ENCODE data around the gene WSCD1.

Gene WSCD1

DNA sequence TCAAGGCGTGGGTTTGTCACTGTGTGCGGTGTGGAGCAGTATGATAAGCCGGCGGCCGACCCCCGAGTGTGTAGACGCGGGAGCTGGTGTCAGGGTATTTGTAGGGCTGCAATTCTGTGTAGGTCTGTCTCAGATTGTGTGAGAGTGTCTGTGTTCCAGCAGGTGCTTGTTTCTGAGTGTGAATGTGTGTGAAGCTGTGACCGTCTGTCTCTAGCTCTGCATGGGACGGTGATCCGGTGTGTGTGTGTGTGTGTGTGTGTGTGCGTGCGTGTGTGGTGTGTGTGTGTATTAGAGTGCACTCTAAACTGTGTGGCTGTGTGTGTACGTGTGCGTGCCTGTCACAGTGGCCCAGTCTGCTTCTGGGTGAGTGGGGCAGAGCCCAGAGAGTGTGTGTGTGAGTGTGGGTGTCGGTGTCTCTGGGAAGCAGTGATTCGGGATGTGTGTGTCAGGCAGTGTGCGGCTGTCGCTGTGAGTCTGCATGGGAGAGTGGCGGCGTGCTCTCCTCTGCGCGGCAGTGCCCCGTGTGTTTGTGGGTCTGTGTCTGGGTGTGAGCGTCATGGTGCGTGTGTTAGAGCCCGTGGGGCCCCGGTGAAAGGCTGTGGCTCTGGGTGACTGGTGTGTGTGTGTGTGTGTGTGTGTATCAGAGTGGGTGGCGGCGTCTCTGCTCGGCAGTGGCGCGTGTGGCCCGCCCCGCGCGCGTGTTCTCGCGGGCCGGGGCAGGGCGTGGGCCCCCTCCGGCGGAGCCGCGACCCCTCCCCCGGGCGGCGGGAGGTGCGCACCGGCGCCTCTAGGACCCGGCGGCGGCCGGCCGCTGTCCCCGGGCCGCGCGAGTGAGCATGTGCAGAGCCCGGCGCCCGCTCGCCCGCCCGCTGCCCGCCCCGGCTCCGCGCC is at the start of gene WSCD1:
Gene WSCD1, plus strand, starts transcription at position 841 of the 891 bp plus-strand sequence. CDS start 10,280 bp downstream, outside the sequence.
- DNase-seq = no peak

DNA sequence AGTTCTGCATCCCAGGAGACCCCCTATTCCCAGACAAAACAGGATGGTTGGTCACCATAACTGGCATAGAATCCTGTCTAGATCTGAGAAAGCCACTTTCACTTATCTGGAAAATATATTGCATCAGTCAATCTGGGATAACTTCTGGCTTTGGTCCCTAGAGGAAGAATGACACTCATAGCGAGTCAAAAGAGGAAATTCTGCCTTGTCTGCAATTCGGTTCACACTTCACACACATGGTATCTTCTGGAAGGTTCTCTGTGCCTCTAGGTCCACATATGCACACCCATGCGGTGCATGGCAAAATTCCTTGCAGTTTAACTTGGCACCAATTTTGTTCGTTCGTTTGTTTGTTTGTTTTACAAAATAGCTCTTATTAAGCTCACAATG is 49.2 kb upstream of the WSCD1 start:
- no peak for DNase-seq

DNA sequence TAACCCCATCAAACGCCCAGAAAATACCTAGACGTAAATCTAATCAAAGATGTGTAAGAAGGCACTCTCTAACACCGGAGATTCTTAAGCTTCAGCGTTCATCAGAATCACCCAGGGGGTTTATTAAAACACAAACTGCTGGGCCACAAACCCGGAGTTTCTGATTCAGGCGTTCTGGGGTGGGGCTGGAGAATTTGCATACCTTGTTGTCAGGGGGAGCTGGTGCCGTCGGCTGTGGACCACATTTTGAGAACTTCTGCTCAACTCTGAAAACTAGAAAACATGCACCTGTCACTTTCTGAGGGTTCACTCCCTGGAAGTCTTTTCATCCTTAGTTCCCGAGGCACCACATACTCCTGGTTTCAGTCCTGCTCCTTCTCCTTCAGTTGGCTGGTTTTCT is 48.6 kb upstream of the WSCD1 start:
- DNase-seq = no peak

DNA sequence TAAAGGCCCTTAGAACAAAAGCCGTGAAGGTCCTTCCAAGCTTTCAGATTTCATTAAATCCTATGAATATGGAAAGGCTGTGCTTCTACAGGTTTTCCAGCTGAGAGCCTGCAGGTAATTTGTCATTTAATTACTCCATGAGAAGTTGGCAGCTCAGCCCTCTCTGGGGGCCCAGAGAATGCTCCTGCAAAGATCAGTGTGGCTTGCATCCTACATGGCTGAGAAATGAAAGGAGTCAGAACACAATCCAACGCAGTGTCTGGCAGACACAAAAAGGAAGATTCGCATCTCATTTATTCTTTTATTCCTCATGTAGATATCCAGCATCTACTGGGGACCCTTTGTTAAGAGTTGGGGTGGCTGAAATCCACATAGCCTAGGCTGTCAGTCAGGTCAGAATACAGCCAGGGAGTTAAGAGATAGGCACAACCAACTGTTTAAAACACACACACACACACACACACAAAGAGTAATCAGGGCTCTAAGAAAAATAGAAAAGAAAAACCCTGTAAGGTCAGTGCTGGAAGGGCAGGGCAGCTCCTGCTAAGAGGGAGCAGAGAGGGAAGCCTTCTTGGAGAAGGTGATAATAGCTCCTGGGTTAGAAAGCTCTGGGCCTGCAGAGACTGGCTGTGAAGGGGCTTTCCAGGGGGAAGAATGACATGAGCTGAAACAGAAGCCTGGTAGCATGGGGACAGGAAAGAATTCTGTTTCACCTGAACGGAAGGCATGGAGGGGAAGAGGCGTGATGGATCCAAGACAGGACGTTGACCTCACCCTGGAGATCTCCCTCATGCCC is 46.9 kb upstream of the WSCD1 start:
- DNase-seq = no peak

DNA sequence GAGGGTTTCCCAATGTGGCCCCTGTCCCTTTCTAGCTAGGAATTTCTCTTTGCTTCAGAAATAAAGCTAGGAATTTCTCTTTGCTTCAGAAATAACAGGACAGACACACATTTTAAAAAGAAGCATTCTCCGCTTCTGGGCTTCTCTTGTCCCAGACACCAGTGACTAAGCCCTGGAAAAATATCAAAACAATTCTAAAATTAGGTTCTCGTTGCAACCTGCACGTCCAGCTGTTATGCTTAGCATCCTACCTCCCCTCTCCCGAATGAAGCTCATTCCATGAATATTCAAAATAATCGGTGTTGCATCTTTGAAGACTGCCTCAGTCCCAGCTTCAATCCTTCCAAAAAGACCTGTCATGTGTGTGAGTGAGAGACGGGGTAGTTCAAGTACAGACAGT is 45.6 kb upstream of the WSCD1 start:
- DNase-seq = no peak

GRCh38 chr17:6027342-6028024 is 42.7 kb upstream of the WSCD1 start:
- DNase-seq = no peak

DNA sequence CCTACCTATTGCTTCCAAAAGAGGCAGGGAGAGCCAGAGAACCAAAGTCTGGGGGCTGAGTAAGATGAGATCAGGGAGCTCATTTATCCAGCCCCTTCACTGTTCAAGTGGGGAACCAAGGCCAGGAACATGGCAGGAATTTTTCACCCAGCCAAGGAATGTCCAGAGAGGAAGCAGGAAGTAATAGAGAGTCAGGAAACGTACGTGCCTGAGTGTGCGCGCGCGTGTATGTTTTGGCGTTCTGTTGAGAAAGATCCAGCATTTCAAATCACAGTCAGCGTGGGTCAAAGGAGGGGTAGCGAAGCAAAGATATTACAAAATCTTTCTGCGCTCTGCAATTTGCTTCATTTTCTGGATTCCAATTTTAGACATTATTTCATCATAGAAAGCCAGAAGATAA is 41.9 kb upstream of the WSCD1 start:
- no peak for DNase-seq

- no peak for DNase-seq
Measured at GRCh38 chr17:6035801-6036394, 34.3 kb upstream of the WSCD1 start.

GRCh38 chr17:6040504-6040903 is 29.7 kb upstream of the WSCD1 start:
- DNase-seq = no peak

DNA sequence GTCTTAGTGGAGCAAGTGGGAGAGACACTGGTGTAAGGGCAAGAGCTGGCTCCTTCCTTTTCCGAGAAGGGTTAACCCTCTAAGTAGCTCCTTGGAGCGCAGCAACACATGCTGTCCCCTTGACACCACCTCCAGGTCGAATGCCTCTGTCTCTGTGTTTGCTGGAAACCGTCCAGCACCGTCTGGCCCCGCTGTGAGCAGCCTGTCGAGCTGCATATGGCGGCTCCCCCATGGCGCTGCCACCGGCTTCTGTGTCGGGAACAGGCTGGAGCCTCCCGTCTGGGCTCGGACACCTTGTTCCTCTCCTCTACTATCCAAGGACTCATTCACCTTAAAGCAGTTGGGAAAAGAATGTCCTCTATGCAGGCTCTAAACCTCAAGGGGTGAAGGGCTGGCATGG is 28.9 kb upstream of the WSCD1 start:
- no peak for DNase-seq

DNA sequence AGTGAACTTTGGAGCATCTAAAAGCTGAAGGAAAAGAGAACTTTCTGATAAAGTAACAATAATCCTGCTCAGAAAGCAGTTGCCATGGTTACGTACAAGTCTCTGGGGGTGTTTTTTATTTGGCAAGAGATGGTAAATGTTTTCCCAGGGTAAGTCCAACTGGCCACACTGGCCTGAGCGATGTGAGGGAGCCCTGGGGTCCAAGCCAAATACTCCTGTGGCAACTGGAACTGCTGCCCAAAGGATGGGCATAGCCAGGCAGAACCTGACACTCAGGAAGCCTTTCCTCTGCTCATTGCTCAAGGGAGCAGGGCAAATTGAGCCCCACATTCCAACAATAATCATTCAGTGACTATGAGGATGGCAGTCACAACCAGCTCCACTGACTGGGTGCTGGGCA is 26.8 kb upstream of the WSCD1 start:
- DNase-seq = no peak

GRCh38 chr17:6044261-6044660 is 25.9 kb upstream of the WSCD1 start:
- no peak for DNase-seq

DNA sequence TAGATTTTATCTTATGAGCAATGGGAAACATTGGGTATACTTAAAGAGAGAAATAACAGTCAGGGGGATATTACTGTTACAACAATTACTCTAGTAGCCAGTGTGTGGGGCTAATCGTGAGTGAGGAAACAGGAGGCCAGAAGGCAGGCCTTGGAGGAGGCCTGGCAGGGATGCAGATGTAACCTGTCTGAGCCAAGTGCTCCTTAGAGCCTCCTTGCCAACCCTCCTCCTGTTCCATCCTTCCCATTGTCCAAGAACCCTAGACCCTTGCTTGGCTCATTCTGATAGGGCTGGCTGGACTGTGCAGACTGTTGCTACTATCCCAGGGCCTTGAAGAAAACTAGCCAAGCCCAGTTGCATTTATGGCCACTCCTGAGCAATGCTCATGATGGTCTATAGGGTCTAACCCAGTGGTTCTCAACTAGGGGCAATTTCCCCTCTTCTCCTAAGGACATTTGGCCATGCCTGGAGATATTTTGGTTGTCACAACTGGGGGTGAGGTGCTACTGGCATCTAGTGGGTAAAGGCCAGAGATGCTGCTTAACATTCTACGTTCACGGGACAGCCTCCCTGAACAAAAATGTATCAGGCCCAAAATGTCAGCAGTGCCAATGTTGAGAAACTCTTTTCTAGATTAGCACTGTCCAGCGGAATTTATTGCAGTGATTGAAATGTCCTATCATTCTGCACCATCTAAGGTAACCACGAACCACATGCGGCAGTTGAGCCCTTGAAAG is 24.4 kb upstream of the WSCD1 start:
- no peak for DNase-seq

GRCh38 chr17:6046431-6046830 is 23.7 kb upstream of the WSCD1 start:
- no peak for DNase-seq

GRCh38 chr17:6046931-6047330 is 23.2 kb upstream of the WSCD1 start:
- DNase-seq = no peak

GRCh38 chr17:6047966-6048365 is 22.2 kb upstream of the WSCD1 start:
- DNase-seq = no peak

- no peak for DNase-seq
Measured at GRCh38 chr17:6048486-6048885, 21.7 kb upstream of the WSCD1 start.

GRCh38 chr17:6052926-6053325 is 17.3 kb upstream of the WSCD1 start:
- no peak for DNase-seq

DNA sequence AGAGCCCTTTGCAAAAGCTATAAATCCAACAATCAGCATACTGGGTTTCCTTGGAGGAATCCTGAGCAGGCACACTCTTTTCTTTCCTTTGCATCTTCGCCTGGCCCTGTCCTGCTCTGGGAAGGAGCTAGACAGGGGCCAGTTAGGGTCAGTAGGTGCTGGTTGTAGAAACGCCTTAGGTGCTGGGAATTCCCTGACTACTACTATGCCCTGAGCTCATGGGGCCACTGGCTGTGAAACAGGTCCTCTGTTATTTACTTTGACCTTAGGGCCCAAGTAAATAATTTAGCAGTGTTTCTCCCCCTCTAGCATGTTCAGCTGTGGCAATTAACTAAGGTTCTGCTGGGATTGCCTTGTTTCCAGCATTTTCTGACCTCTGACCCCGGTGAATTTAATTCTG is 15.8 kb upstream of the WSCD1 start:
- no peak for DNase-seq

DNA sequence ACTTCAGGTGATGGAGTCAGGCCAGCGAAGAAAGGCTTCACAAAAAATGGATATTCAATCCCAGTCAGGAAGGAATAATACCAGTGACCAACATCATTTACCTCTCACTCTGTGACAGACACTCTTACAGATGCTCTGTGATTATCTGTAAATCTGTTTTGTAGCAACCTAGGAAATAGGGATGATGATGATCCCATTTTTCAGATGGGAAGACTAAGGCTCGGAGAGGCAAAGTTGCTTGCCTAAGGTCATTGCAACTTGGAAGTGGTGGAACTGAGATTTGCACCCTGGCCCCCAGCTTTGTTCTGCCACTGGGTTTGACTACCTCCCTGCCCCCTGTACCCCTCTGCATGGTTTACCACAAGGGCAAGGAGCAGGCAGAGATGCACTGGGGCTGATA is 14.1 kb upstream of the WSCD1 start:
- DNase-seq = no peak

GRCh38 chr17:6057562-6057961 is 12.6 kb upstream of the WSCD1 start:
- no peak for DNase-seq

DNA sequence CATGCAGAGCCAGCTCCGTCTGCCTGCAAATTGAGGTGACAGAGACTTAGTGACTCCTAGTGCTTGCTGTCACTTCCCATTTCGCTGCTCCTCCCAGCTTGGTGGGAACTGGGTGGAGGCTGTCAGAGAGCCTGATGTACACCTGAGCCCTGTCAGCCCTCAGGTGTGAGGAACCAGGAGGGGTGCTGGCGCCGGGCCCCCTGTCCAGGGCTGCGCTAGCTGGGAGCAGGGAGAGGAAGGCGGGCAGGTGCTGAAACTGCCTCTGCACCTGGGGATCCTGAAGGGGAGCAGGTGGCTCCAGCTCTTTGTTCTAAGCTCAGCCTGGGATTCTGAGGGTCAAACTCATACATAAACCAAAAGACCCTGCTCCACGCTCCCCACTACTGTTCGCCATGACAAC is 10.8 kb upstream of the WSCD1 start:
- DNase-seq = no peak

- DNase-seq = no peak
Measured at GRCh38 chr17:6061290-6061689, 8.9 kb upstream of the WSCD1 start.

Data from NCI-H1417 treated with DMSO at 0.1 percent for 48 hours (cell line).